ENCODE results near the gene ALG10.

- TF ChIP-seq REST (IDR thresholded peaks at IDR 0.05; ENCODE audit: insufficient replicate concordance, low read depth), result no peak
- TF ChIP-seq CTCF (IDR thresholded peaks at IDR 0.05; ENCODE audit: insufficient read depth, low read length), result no peak
- no peak for TF ChIP-seq POLR2AphosphoS5 (IDR thresholded peaks at IDR 0.05; ENCODE audit: low read depth)
- no peak for TF ChIP-seq SPI1 (IDR thresholded peaks at IDR 0.05; ENCODE audit: borderline replicate concordance, low read depth)
- TF ChIP-seq GABPA (IDR thresholded peaks at IDR 0.05; ENCODE audit: low read depth), result no peak
Observed at GRCh38 chr12:34021071-34021470, 1.2 kb upstream of the ALG10 start.
